Neutrophil (primary cell): ENCODE data around the gene LAMP5.

Experiments used
- H3K27ac ChIP-seq: fragments of 200-600 bp; sonication (generic); 2 replicates; pipeline ENCODE4 v1.5.1; 2016; ENCODE audit warnings: mild to moderate bottlenecking, moderate library complexity
- H3K27me3 ChIP-seq: fragments of 200-600 bp; sonication (generic); 2 replicates; pipeline ENCODE4 v1.6.0; 2016; ENCODE audit warnings: mild to moderate bottlenecking
- H3K36me3 ChIP-seq: fragments of 200-600 bp; sonication (generic); 2 replicates; pipeline ENCODE4 v1.5.1; 2017
- H3K4me1 ChIP-seq, 2 experiments: fragments of 200-600 bp in 1 of 2; sonication (generic) in 1 of 2; 1 replicate in 1 of 2; 2 replicates in 1 of 2; pipeline versions ENCODE4 v1.5.1 to v1.6.1; 2013 to 2016; ENCODE audit warnings: low read depth in 1 of 2, low read length in 1 of 2, mild to moderate bottlenecking in 1 of 2, moderate library complexity in 1 of 2; ENCODE audit not compliant: control insufficient read depth in 1 of 2, insufficient read depth in 1 of 2
- H3K4me3 ChIP-seq, 2 experiments: fragments of 200-600 bp in 1 of 2; sonication (generic) in 1 of 2; 1 replicate in 1 of 2; 2 replicates in 1 of 2; pipeline ENCODE4 v1.5.1; 2013 to 2016; ENCODE audit warnings: low read depth in 1 of 2, low read length in 1 of 2, mild to moderate bottlenecking in 1 of 2, moderate library complexity in 1 of 2
- H3K9me3 ChIP-seq: fragments of 200-600 bp; sonication (generic); 2 replicates; pipeline ENCODE4 v1.5.1; 2016
- CTCF ChIP-seq: fragments of 200-600 bp; sonication (generic); IDR thresholded peaks from 2 replicates; pipeline ENCODE4 v1.5.1; 2016; ENCODE audit warnings: antibody characterized with exemption

The LAMP5 gene

GRCh38 chr20:9476637-9477036 is 37.8 kb upstream of the LAMP5 start:
- no peaks in the 10 kb centered on the region for H3K4me1 ChIP-seq
- H3K27ac ChIP-seq, result no peak overlapping the region
- no peaks in the 10 kb centered on the region for H3K9me3 ChIP-seq
- TF ChIP-seq CTCF, result no peak
- no peaks in the 10 kb centered on the region for H3K36me3 ChIP-seq
- no peaks in the 10 kb centered on the region for H3K27me3 ChIP-seq
- no peak overlapping the region for H3K4me3 ChIP-seq

GRCh38 chr20:9478771-9479170 is 35.6 kb upstream of the LAMP5 start:
- H3K4me3 ChIP-seq, result no peak overlapping the region
- TF ChIP-seq CTCF, result no peak
- no peaks in the 10 kb centered on the region for H3K9me3 ChIP-seq

GRCh38 chr20:9480066-9480465 is 34.3 kb upstream of the LAMP5 start:
- H3K4me3 ChIP-seq, result no peak overlapping the region
- H3K27ac ChIP-seq, result no peak overlapping the region
- H3K4me1 ChIP-seq, result no peaks in the 10 kb centered on the region
- no peaks in the 10 kb centered on the region for H3K9me3 ChIP-seq
- H3K36me3 ChIP-seq, result no peaks in the 10 kb centered on the region
- TF ChIP-seq CTCF, result no peak
- no peaks in the 10 kb centered on the region for H3K27me3 ChIP-seq

More at GRCh38 chr20:9478771-9479170, 35.6 kb upstream of the LAMP5 start:
- no peaks in the 10 kb centered on the region for H3K4me1 ChIP-seq
- no peak overlapping the region for H3K27ac ChIP-seq
- no peaks in the 10 kb centered on the region for H3K27me3 ChIP-seq
- no peaks in the 10 kb centered on the region for H3K36me3 ChIP-seq

GRCh38 chr20:9482180-9482579 is 32.2 kb upstream of the LAMP5 start:
- no peak for TF ChIP-seq CTCF
- Histone ChIP-seq H3K27me3 (no peaks in the 10 kb centered on the region), H3K4me1 (no peaks in the 10 kb centered on the region), H3K27ac (no peak overlapping the region), H3K36me3 (no peaks in the 10 kb centered on the region), H3K9me3 (no peaks in the 10 kb centered on the region), H3K4me3 (no peak overlapping the region)

- Histone ChIP-seq H3K4me1 (no peaks in the 10 kb centered on the region), H3K4me3 (no peak overlapping the region)
- no peak for TF ChIP-seq CTCF
These were observed 31.3 kb upstream of the LAMP5 start for GRCh38 chr20:9483131-9483530.

More at GRCh38 chr20:9483131-9483530, 31.3 kb upstream of the LAMP5 start:
- Histone ChIP-seq H3K27ac (no peak overlapping the region), H3K9me3 (no peaks in the 10 kb centered on the region), H3K36me3 (no peaks in the 10 kb centered on the region), H3K27me3 (peaks cover 3% of the 10 kb centered on the region)
